A673 (cell line): ENCODE results near the gene HAPLN3. TPM values are rescaled to one million over a fixed set of nuclear protein-coding genes. Genes with fewer than 3 reads are reported as not detected.

Experiments used
- BruUV-seq: library from RNA; stranded (reverse); fragments of 400-500 nt; replicated peaks from 2 replicates; lab custom pipeline; 2021; lab: Mats Ljungman, UMichigan
- CTCF ChIA-PET: fragments of 300-600 bp; sonication (Branson Sonifier 250); formaldehyde crosslinking; loops from one replicate; lab custom pipeline; 2022; ENCODE audit warnings: antibody characterized with exemption; lab: Charles Lee
- POLR2A ChIA-PET: fragments of 300-600 bp; sonication (Branson Sonifier 250); formaldehyde crosslinking; loops from one replicate; lab custom pipeline; 2022; ENCODE audit warnings: antibody characterized with exemption; ENCODE audit not compliant: low non-redundant PET; lab: Charles Lee
- DNase-seq: peaks from one replicate; pipeline ENCODE4 v3.0.0-alpha.2; 2015; ENCODE audit warnings: low spot score
- H3K27ac ChIP-seq: fragments of 200-600 bp; sonication (generic); 2 replicates; pipeline ENCODE4 v1.5.1; 2016; ENCODE audit warnings: mixed run types, low read depth, mild to moderate bottlenecking, mixed read lengths, antibody characterized with exemption, low read length; ENCODE audit not compliant: poor library complexity, severe bottlenecking
- H3K27me3 ChIP-seq: fragments of 200-600 bp; sonication (generic); replicated peaks from 2 replicates; pipeline ENCODE4 v1.6.1; 2017; ENCODE audit warnings: mixed run types, low read depth, mild to moderate bottlenecking, mixed read lengths, antibody characterized with exemption, low read length; ENCODE audit not compliant: insufficient read depth, poor library complexity
- H3K36me3 ChIP-seq: fragments of 200-600 bp; sonication (generic); 2 replicates; pipeline ENCODE4 v1.6.1; 2016; ENCODE audit warnings: mixed run types, mild to moderate bottlenecking, mixed read lengths, antibody characterized with exemption, low read length; ENCODE audit not compliant: insufficient read depth, poor library complexity, severe bottlenecking
- H3K4me1 ChIP-seq: fragments of 200-600 bp; sonication (generic); 2 replicates; pipeline ENCODE4 v1.6.1; 2017; ENCODE audit warnings: mixed run types, mild to moderate bottlenecking, mixed read lengths, antibody characterized with exemption, low read length; ENCODE audit not compliant: insufficient read depth, poor library complexity, severe bottlenecking
- H3K4me3 ChIP-seq: fragments of 200-600 bp; sonication (generic); 2 replicates; pipeline ENCODE4 v1.5.1; 2016; ENCODE audit warnings: low read depth, mixed run types, mild to moderate bottlenecking, mixed read lengths, low read length; ENCODE audit not compliant: poor library complexity, severe bottlenecking
- H3K9me3 ChIP-seq: fragments of 200-600 bp; sonication (generic); 2 replicates; pipeline ENCODE4 v1.6.1; 2016; ENCODE audit warnings: mixed run types, low read depth, mild to moderate bottlenecking, mixed read lengths, antibody characterized with exemption, low read length; ENCODE audit not compliant: poor library complexity, severe bottlenecking
- EZH2 ChIP-seq: fragments of 200-600 bp; sonication (generic); IDR thresholded peaks from 2 replicates; pipeline ENCODE4 v1.6.1; 2017; ENCODE audit warnings: borderline replicate concordance, low read depth, mild to moderate bottlenecking, mixed read lengths, antibody characterized with exemption, low read length; ENCODE audit not compliant: poor library complexity, severe bottlenecking
- intact Hi-C: fragments of 100-400 bp; cut with micrococcal nuclease; formaldehyde crosslinking; loops from one replicate; pipeline ENCODE4 v1.10.0; 2022; ENCODE audit not compliant: unreplicated experiment
- total RNA-seq: library from RNA; stranded (reverse); gene quantifications from 2 replicates; pipeline ENCODE4 v1.2.3, GENCODE V29; 2021
- TF ChIP-seq, protein P1 (sequence below): fragments of 300-800, 200-600 bp; sonication (generic); conservative IDR thresholded peaks from 2 replicates; pipeline ENCODE4 v1.5.1; 2017; ENCODE audit warnings: low read depth, mild to moderate bottlenecking, antibody characterized with exemption, low read length, moderate library complexity, mixed read lengths

The HAPLN3 gene
- total RNA-seq, 1 experiment from 2014 or later, result 1.4 TPM

DNA sequence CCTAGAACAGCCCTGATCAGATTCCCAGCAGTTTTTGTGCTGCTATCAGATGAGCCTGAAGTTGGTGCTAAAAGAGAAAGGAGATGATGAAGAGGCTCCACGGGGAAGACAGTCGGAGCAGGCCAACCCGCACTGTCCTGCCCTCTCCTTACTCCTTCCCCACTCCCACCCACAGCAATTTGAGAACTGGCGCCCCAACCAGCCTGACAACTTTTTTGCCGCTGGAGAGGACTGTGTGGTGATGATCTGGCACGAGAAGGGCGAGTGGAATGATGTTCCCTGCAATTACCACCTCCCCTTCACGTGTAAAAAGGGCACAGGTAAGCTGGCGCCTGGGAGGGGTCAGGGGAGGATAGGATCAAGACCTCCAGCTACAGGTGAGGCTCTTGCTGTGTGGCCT is 22.6 kb downstream of the HAPLN3 start:
- H3K4me1 ChIP-seq, result no peaks in the 10 kb centered on the region
- TF ChIP-seq, protein P1, sequence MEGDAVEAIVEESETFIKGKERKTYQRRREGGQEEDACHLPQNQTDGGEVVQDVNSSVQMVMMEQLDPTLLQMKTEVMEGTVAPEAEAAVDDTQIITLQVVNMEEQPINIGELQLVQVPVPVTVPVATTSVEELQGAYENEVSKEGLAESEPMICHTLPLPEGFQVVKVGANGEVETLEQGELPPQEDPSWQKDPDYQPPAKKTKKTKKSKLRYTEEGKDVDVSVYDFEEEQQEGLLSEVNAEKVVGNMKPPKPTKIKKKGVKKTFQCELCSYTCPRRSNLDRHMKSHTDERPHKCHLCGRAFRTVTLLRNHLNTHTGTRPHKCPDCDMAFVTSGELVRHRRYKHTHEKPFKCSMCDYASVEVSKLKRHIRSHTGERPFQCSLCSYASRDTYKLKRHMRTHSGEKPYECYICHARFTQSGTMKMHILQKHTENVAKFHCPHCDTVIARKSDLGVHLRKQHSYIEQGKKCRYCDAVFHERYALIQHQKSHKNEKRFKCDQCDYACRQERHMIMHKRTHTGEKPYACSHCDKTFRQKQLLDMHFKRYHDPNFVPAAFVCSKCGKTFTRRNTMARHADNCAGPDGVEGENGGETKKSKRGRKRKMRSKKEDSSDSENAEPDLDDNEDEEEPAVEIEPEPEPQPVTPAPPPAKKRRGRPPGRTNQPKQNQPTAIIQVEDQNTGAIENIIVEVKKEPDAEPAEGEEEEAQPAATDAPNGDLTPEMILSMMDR, result no peak
- TF ChIP-seq EZH2, result no peak
- intact Hi-C loops, result no loop called here
- H3K36me3 ChIP-seq, result no peaks in the 10 kb centered on the region
- POLR2A ChIA-PET, result no interaction called here
- CTCF ChIA-PET, result no interaction called here
- H3K27me3 ChIP-seq, result peaks cover 32% of the 10 kb centered on the region
- H3K9me3 ChIP-seq, result no peaks in the 10 kb centered on the region
- BruUV-seq, result no TSS peak
- DNase-seq, result no peak
- no peak overlapping the region for H3K27ac ChIP-seq
- H3K4me3 ChIP-seq, result no peak overlapping the region

DNA sequence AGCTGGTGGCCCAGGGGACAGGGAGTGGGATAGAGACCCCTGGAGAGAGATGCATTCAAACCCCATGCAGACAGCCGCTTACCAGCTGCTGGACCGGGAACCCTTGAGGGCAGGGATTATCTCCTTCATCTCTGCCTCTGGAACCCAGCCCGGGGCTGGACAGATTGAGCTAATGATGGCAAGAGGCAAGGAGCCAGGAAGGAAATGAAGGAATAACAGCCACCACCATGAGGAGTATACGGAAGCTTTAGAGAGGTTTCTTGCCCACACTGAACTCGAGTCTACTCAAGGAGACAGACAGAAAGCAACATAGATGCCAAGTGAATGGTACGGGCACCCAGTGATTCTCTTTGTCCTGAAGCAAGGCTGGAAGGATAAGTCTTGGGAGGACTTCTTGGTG is 23.2 kb downstream of the HAPLN3 start:
- Histone ChIP-seq H3K4me3 (no peak overlapping the region), H3K4me1 (no peaks in the 10 kb centered on the region), H3K27ac (no peak overlapping the region), H3K36me3 (no peaks in the 10 kb centered on the region), H3K9me3 (no peaks in the 10 kb centered on the region), H3K27me3 (peaks cover 32% of the 10 kb centered on the region)
- no peak for DNase-seq
- ChIA-PET CTCF (no interaction called here), POLR2A (no interaction called here)
- TF ChIP-seq, protein P1, result no peak
- no peak for TF ChIP-seq EZH2
- intact Hi-C loops, result no loop called here
- BruUV-seq, result no TSS peak

DNA sequence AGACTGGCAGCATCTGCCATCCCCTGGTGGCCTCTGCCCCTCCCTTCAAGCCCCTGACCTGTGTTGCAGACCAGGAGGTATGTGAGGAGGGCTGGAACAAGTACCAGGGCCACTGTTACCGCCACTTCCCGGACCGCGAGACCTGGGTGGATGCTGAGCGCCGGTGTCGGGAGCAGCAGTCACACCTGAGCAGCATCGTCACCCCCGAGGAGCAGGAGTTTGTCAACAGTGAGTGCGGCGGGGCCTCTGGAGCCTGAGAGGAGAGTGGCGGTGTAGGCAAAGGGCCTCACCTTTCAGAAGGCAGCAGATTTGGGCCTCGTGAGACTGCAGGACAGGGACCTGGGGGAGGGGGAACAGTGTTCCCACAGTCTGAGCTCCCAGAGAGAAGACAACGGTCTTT is 24.0 kb downstream of the HAPLN3 start:
- no TSS peak for BruUV-seq
- H3K9me3 ChIP-seq, result no peaks in the 10 kb centered on the region
- no peak overlapping the region for H3K27ac ChIP-seq
- no peak overlapping the region for H3K4me3 ChIP-seq
- ChIA-PET CTCF (no interaction called here), POLR2A (interaction anchor here (0.6 kb wide), 1 partner anchor 179 kb away, joined by 4 read pairs; no protein-coding TSS in a partner anchor)
- TF ChIP-seq, protein P1, result no peak
- no peak for TF ChIP-seq EZH2
- no peak for DNase-seq
- H3K4me1 ChIP-seq, result no peaks in the 10 kb centered on the region
- intact Hi-C loops, result no loop called here
- H3K27me3 ChIP-seq, result peaks cover 32% of the 10 kb centered on the region
- no peaks in the 10 kb centered on the region for H3K36me3 ChIP-seq
